BE2C (cell line): ENCODE results near the gene COL6A2.

Experiments
- DNase-seq: peaks from one replicate; pipeline ENCODE4 v3.0.0-alpha.2; 2020
- H3K27me3 ChIP-seq: fragments of 250-450 bp; sonication (Bioruptor Pico); 2 replicates; pipeline ENCODE4 v1.5.1; 2020; ENCODE audit warnings: mild to moderate bottlenecking
- H3K36me3 ChIP-seq: fragments of 250-450 bp; sonication (Bioruptor Pico); 2 replicates; pipeline ENCODE4 v1.5.1; 2020; ENCODE audit warnings: mild to moderate bottlenecking
- H3K4me1 ChIP-seq: fragments of 250-450 bp; sonication (Bioruptor Pico); 2 replicates; pipeline ENCODE4 v1.5.1; 2020
- H3K4me3 ChIP-seq: 2 replicates; pipeline ENCODE4 v1.5.1; 2011; ENCODE audit warnings: low read depth, low read length
- H3K9me3 ChIP-seq: fragments of 250-450 bp; sonication (Bioruptor Pico); 2 replicates; pipeline ENCODE4 v1.5.1; 2020
- TF ChIP-seq, protein P1 (sequence below): IDR thresholded peaks from 2 replicates; pipeline ENCODE4 v1.5.1; 2012; ENCODE audit warnings: mild to moderate bottlenecking, low read depth, low read length

COL6A2 gene

DNA sequence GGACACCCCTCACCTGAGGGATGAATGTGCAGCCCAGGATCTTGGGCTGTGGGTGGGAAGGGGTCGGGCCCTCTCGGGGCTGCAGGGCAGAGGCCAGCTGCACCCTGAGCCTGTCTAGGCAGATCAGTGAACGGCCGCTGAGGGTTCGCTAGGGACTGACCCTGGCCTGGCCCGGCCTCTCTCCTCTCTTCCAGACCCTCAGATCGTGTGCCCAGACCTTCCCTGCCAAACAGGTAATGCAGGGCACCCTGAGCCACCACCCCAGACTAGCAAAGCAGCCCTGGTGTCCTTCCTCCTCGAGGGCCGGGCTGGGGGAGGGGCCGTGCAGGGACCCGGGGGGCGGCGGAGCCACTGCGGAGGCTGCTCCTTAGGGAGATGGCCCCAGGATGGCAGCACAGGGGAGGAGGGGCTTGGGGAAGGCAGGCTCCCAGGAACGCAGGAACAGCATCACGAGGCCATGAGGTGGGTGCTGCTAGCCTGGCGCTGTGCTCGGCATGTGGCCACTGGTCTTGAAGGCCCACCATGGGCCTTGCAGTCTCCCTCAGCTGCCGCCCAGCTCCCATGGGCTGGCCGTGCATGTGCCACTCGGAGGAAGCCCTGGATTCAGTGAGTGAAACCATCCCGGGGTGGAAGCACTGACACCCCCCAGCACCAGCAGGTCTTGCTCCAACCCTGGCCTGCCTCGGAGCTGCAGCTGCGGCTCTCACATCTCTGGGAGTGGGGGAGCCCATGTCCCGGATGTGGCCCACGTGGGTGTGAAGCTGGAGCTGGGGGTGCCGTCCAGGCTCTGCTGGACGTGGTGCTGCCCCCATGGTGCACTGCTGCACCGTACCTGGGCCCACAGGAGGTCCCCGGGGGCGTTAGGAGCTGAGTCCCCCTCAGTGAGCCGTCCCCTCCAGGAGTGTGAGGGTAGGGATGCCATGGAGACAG is 28.7 kb downstream of the COL6A2 start:
- Histone ChIP-seq H3K36me3 (no peaks in the 10 kb centered on the region), H3K27me3 (no peaks in the 10 kb centered on the region)
- peak; percentile 10 for DNase-seq

DNA sequence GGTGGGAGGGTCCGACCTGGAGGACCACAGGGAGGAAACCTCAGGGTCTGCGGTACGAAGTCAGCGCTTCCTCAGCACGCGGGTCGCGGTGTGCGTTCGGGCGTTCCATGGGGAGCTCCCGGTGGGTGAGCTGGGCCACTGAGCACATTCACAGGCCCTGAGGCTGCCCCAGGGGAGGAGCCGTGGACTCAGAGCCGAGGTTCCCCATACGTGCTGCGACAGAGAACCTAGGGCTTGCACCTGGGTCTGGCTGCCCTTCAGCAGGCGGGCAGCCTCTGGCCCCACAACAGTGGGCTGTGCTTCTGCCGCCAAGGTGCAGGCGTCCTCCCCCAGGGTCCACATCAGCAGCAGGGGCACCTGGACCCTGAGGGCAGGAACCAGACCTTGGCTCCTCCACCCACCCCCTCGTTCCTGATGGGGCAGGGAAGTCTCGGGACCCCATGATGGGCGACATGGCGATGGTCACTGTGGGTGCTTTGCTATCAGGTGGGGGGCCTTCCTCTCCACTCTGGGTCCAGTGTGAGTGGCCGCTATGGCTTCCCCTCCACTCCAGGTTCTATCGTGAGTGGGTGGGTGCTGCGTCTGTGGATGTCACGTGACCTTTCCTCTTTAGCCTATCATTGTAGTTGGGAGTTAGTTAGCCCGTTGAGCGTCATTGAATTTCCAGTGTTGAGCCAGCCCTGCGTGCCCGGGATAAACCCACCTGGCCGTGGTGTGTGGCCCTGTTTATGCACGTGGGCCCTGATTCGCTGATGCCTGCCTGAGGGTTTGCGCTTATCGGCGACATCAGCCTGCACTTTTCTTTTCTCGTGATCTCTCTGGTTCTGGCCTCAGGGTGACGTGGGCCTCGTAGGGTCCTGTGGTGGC is 29.6 kb downstream of the COL6A2 start:
- no peaks in the 10 kb centered on the region for H3K9me3 ChIP-seq
- no peaks in the 10 kb centered on the region for H3K27me3 ChIP-seq
- no peaks in the 10 kb centered on the region for H3K36me3 ChIP-seq
- no peak for DNase-seq
- TF ChIP-seq, protein P1, sequence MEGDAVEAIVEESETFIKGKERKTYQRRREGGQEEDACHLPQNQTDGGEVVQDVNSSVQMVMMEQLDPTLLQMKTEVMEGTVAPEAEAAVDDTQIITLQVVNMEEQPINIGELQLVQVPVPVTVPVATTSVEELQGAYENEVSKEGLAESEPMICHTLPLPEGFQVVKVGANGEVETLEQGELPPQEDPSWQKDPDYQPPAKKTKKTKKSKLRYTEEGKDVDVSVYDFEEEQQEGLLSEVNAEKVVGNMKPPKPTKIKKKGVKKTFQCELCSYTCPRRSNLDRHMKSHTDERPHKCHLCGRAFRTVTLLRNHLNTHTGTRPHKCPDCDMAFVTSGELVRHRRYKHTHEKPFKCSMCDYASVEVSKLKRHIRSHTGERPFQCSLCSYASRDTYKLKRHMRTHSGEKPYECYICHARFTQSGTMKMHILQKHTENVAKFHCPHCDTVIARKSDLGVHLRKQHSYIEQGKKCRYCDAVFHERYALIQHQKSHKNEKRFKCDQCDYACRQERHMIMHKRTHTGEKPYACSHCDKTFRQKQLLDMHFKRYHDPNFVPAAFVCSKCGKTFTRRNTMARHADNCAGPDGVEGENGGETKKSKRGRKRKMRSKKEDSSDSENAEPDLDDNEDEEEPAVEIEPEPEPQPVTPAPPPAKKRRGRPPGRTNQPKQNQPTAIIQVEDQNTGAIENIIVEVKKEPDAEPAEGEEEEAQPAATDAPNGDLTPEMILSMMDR, result no peak
- no peak overlapping the region for H3K4me3 ChIP-seq
- no peaks in the 10 kb centered on the region; the same call in 1 of the 2 replicates for H3K4me1 ChIP-seq

More for the DNA sequence above, 28.7 kb downstream of the COL6A2 start:
- Histone ChIP-seq H3K4me1 (no peaks in the 10 kb centered on the region; the same call in 1 of the 2 replicates), H3K4me3 (no peak overlapping the region), H3K9me3 (no peaks in the 10 kb centered on the region)
- TF ChIP-seq, protein P1, result no peak

DNA sequence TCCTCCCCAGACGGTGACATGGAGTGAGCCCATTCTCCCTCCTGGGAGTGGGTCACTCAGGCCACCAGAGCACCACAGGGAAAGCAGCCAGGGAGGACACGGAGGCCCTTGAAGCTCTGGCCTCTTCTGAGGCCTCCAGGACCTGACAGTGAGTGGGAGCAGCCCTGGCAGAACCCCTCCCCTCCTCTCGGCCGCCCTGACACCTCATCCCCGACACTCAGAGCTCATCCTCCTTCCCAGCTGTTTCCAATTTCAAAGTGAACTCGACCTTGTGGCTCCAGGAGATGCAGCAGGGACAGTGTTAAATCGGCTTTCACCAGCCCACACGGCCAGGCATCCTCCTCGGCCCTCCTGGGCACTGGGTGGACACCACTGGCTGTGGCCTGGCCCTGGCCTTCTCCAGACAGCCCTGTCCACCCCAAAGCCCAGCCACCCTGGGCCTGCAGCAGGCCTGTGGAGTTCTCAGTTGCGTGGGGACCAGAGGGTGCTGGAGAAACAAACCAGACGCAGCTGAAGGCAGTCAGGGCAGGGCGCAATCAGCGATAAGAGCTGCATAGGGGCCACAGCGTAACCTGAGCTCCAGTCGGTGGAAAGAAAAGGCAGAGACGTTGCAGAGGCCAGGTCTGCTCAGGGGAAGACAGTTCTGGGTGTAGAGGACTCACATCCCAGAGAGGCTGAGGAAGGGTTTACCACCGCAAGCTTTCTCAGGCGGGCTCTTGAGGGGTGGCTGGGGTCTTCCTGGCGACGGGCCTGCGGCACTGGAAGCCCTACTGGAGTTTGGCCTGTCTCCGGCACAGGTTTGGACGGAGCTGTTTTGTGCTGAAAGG is 30.4 kb downstream of the COL6A2 start:
- Histone ChIP-seq H3K27me3 (no peaks in the 10 kb centered on the region), H3K4me1 (no peaks in the 10 kb centered on the region; the same call in 1 of the 2 replicates), H3K36me3 (no peaks in the 10 kb centered on the region), H3K9me3 (no peaks in the 10 kb centered on the region), H3K4me3 (no peak overlapping the region)
- peak; percentile 56 for DNase-seq
- TF ChIP-seq, protein P1, result no peak

DNA sequence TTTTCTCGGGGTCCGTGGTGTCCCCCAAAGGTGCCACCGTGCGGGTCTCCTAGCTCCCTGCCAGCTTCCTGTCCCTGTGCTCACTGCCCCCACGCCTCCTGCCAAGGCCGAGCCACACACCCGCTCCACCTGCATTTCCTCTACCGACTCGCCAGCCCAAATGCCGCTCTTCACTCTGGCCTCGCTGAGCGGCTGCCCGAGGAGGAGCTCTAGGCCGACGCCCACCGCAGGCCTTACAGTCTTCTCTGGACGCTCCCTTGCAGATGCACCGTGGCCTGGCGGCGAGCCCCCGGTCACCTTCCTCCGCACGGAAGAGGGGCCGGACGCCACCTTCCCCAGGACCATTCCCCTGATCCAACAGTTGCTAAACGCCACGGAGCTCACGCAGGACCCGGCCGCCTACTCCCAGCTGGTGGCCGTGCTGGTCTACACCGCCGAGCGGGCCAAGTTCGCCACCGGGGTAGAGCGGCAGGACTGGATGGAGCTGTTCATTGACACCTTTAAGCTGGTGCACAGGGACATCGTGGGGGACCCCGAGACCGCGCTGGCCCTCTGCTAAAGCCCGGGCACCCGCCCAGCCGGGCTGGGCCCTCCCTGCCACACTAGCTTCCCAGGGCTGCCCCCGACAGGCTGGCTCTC is 31.1 kb downstream of the COL6A2 start:
- no peaks in the 10 kb centered on the region; the same call in 1 of the 2 replicates for H3K4me1 ChIP-seq
- no peak for DNase-seq
- no peaks in the 10 kb centered on the region for H3K27me3 ChIP-seq
- no peaks in the 10 kb centered on the region for H3K36me3 ChIP-seq
- no peak overlapping the region for H3K4me3 ChIP-seq
- H3K9me3 ChIP-seq, result no peaks in the 10 kb centered on the region
- TF ChIP-seq, protein P1, result no peak

DNA sequence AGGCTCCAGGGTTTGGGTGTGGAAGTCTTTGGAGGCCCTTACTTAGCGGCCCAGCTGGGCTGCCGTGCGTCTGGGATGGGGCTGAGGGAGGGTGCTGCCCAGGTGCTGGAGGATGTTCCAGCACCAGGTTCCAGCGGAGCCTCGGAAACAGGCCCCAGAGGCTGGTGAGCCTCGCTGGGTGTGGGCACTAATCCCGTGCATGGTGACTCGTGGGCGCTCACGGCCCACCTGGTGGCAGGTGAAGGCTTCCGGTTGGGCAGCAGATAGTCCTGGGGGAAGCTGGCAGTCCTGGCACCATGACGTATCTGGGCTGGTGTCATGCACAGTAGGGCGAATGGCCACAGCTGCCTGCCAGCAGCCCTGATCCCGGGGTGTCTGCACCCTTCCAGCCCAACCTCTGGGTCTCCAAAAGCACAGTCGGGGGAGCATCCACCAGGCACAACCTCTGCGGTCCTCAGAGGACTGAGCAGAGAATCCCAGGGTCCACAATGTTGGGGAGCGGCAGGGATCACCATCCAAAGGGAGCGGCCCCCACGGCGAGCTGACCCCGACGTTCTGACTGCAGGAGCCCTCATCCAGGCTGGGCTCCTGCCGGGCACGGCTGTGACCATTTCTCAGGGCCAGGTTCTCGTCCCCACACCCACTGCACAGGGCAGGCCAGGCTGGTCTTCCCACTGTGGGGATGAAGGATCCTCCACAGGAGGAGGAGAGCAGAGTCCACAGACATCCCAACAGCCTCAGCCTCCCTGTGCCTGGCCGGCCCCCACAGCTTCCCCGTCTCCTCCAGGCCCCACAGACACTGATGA is 32.1 kb downstream of the COL6A2 start:
- no peaks in the 10 kb centered on the region; the same call in 1 of the 2 replicates for H3K9me3 ChIP-seq
- no peaks in the 10 kb centered on the region for H3K27me3 ChIP-seq
- no peak overlapping the region for H3K4me3 ChIP-seq
- no peaks in the 10 kb centered on the region; the same call in 1 of the 2 replicates for H3K4me1 ChIP-seq
- no peaks in the 10 kb centered on the region for H3K36me3 ChIP-seq
- TF ChIP-seq, protein P1, result no peak
- DNase-seq, result no peak
